HEK293 (cell line): Measurements from ENCODE around the gene AP1S1.

Source experiments
- BCL11A ChIP-seq: fragments of 450-650 bp; formaldehyde crosslinking; IDR thresholded peaks from 2 replicates; pipeline ENCODE4 v1.5.1; 2016; ENCODE audit warnings: low read depth, missing biosample characterization, missing genetic modification characterization
- HOXD13 ChIP-seq: sonication (generic); formaldehyde crosslinking; IDR thresholded peaks from 2 replicates; pipeline ENCODE4 v1.8.0; 2022; ENCODE audit warnings: missing genetic modification reagents, borderline replicate concordance
- IKZF3 ChIP-seq: fragments of 450-650 bp; IDR thresholded peaks from 2 replicates; pipeline ENCODE4 v1.5.0; 2018; ENCODE audit warnings: missing biosample characterization, mild to moderate bottlenecking, missing genetic modification characterization, moderate library complexity
- KLF7 ChIP-seq: fragments of 450-650 bp; formaldehyde crosslinking; IDR thresholded peaks from 2 replicates; pipeline ENCODE4 v1.5.1; 2016; ENCODE audit warnings: missing biosample characterization, missing genetic modification characterization, borderline replicate concordance
- PRDM6 ChIP-seq: fragments of 450-650 bp; formaldehyde crosslinking; IDR thresholded peaks from 2 replicates; pipeline ENCODE4 v1.5.1; 2017; ENCODE audit warnings: missing biosample characterization, missing genetic modification characterization
- RBAK ChIP-seq: fragments of 450-650 bp; formaldehyde crosslinking; IDR thresholded peaks from 2 replicates; pipeline ENCODE4 v1.5.1; 2016; ENCODE audit warnings: missing biosample characterization, missing genetic modification characterization
- REPIN1 ChIP-seq: fragments of 450-650 bp; formaldehyde crosslinking; IDR thresholded peaks from 2 replicates; pipeline ENCODE4 v1.5.1; 2017; ENCODE audit warnings: missing biosample characterization, missing genetic modification characterization, low read depth
- SP3 ChIP-seq: fragments of 450-650 bp; formaldehyde crosslinking; IDR thresholded peaks from 2 replicates; pipeline ENCODE4 v1.5.1; 2016; ENCODE audit warnings: missing biosample characterization, missing genetic modification characterization
- SP7 ChIP-seq: fragments of 450-650 bp; formaldehyde crosslinking; IDR thresholded peaks from 2 replicates; pipeline ENCODE4 v1.5.1; 2016; ENCODE audit warnings: missing biosample characterization, missing genetic modification characterization
- WT1 ChIP-seq: fragments of 450-650 bp; formaldehyde crosslinking; IDR thresholded peaks from 2 replicates; pipeline ENCODE4 v1.5.1; 2016; ENCODE audit warnings: missing biosample characterization, missing genetic modification characterization
- ZBTB20 ChIP-seq: fragments of 450-650 bp; formaldehyde crosslinking; IDR thresholded peaks from 2 replicates; pipeline ENCODE4 v1.5.1; 2016; ENCODE audit warnings: missing biosample characterization, missing genetic modification characterization
- ZEB2 ChIP-seq: fragments of 450-650 bp; formaldehyde crosslinking; IDR thresholded peaks from 2 replicates; pipeline ENCODE4 v1.5.1; 2016; ENCODE audit warnings: missing biosample characterization, missing genetic modification characterization
- ZIC2 ChIP-seq: fragments of 450-650 bp; formaldehyde crosslinking; IDR thresholded peaks from 2 replicates; pipeline ENCODE4 v1.5.1; 2016; ENCODE audit warnings: missing biosample characterization, missing genetic modification characterization
- ZNF140 ChIP-seq: fragments of 450-650 bp; formaldehyde crosslinking; IDR thresholded peaks from 2 replicates; pipeline ENCODE4 v1.5.1; 2016; ENCODE audit warnings: missing biosample characterization, missing genetic modification characterization
- ZNF157 ChIP-seq: fragments of 450-650 bp; formaldehyde crosslinking; IDR thresholded peaks from 2 replicates; pipeline ENCODE4 v1.5.1; 2016; ENCODE audit warnings: missing biosample characterization, missing genetic modification characterization
- ZNF24 ChIP-seq: fragments of 450-650 bp; formaldehyde crosslinking; IDR thresholded peaks from 2 replicates; pipeline ENCODE4 v1.5.1; 2016; ENCODE audit warnings: missing biosample characterization, missing genetic modification characterization
- ZNF266 ChIP-seq: fragments of 450-650 bp; formaldehyde crosslinking; IDR thresholded peaks from 2 replicates; pipeline ENCODE4 v1.5.1; 2016; ENCODE audit warnings: missing biosample characterization, missing genetic modification characterization, low read depth
- ZNF366 ChIP-seq: fragments of 450-650 bp; formaldehyde crosslinking; conservative IDR thresholded peaks from 2 replicates; pipeline ENCODE4 v1.5.1; 2016; ENCODE audit warnings: missing biosample characterization, missing genetic modification characterization
- ZNF513 ChIP-seq: fragments of 450-650 bp; IDR thresholded peaks from 2 replicates; pipeline ENCODE4 v1.5.1; 2018; ENCODE audit warnings: missing biosample characterization, missing genetic modification characterization
- ZNF548 ChIP-seq: fragments of 450-650 bp; formaldehyde crosslinking; IDR thresholded peaks from 2 replicates; pipeline ENCODE4 v1.5.1; 2016; ENCODE audit warnings: missing biosample characterization, missing genetic modification characterization
- ZNF549 ChIP-seq: fragments of 450-650 bp; IDR thresholded peaks from 2 replicates; pipeline ENCODE4 v1.5.1; 2018; ENCODE audit warnings: missing biosample characterization, missing genetic modification characterization, mild to moderate bottlenecking, inconsistent platforms, moderate library complexity
- ZNF555 ChIP-seq: fragments of 450-650 bp; formaldehyde crosslinking; conservative IDR thresholded peaks from 2 replicates; pipeline ENCODE4 v1.5.1; 2017; ENCODE audit warnings: missing biosample characterization, mild to moderate bottlenecking, missing genetic modification characterization, inconsistent platforms
- ZNF610 ChIP-seq: fragments of 450-650 bp; formaldehyde crosslinking; IDR thresholded peaks from 2 replicates; pipeline ENCODE4 v1.5.1; 2016; ENCODE audit warnings: missing biosample characterization, missing genetic modification characterization, borderline replicate concordance
- ZNF670 ChIP-seq: fragments of 450-650 bp; formaldehyde crosslinking; IDR thresholded peaks from 2 replicates; pipeline ENCODE4 v1.5.1; 2016; ENCODE audit warnings: missing biosample characterization, missing genetic modification characterization, low read depth
- ZNF677 ChIP-seq: fragments of 450-650 bp; IDR thresholded peaks from 2 replicates; pipeline ENCODE4 v1.5.0; 2018; ENCODE audit warnings: missing biosample characterization, mild to moderate bottlenecking, missing genetic modification characterization, moderate library complexity
- ZNF777 ChIP-seq: fragments of 450-650 bp; formaldehyde crosslinking; IDR thresholded peaks from 2 replicates; pipeline ENCODE4 v1.5.1; 2017; ENCODE audit warnings: missing biosample characterization, missing genetic modification characterization, borderline replicate concordance
- TF ChIP-seq, protein P1 (sequence below): fragments of 450-650 bp; formaldehyde crosslinking; IDR thresholded peaks from 2 replicates; pipeline ENCODE4 v1.5.1; 2016; ENCODE audit warnings: missing biosample characterization, missing genetic modification characterization
- TF ChIP-seq, protein P2 (sequence below): fragments of 450-650 bp; formaldehyde crosslinking; IDR thresholded peaks from 2 replicates; pipeline ENCODE4 v1.5.1; 2016; ENCODE audit warnings: missing biosample characterization, missing genetic modification characterization
- TF ChIP-seq, protein P3 (sequence below): fragments of 450-650 bp; formaldehyde crosslinking; IDR thresholded peaks from 2 replicates; pipeline ENCODE4 v1.5.1; 2016; ENCODE audit warnings: missing biosample characterization, missing genetic modification characterization

Gene AP1S1

GRCh38 chr7:101163279-101164070 lies 9.2 kb downstream of the AP1S1 start (continued):
- TF ChIP-seq RBAK: no peak
- TF ChIP-seq, protein P1, sequence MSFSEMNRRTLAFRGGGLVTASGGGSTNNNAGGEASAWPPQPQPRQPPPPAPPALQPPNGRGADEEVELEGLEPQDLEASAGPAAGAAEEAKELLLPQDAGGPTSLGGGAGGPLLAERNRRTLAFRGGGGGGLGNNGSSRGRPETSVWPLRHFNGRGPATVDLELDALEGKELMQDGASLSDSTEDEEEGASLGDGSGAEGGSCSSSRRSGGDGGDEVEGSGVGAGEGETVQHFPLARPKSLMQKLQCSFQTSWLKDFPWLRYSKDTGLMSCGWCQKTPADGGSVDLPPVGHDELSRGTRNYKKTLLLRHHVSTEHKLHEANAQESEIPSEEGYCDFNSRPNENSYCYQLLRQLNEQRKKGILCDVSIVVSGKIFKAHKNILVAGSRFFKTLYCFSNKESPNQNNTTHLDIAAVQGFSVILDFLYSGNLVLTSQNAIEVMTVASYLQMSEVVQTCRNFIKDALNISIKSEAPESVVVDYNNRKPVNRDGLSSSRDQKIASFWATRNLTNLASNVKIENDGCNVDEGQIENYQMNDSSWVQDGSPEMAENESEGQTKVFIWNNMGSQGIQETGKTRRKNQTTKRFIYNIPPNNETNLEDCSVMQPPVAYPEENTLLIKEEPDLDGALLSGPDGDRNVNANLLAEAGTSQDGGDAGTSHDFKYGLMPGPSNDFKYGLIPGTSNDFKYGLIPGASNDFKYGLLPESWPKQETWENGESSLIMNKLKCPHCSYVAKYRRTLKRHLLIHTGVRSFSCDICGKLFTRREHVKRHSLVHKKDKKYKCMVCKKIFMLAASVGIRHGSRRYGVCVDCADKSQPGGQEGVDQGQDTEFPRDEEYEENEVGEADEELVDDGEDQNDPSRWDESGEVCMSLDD (tag by site-specific recombination): 0 out of 2 replicates have a peak, but pooled peaks have one; percentile 23
- no peak for TF ChIP-seq HOXD13 (CRISPR knock-in tag)
- TF ChIP-seq ZNF366: peak; percentile 60
- peak; percentile 57; the same call in 1 of the 2 replicates for TF ChIP-seq ZBTB20 (tag by site-specific recombination)
- TF ChIP-seq ZNF549 (tag by site-specific recombination): no peak
- TF ChIP-seq ZNF555 (tag by site-specific recombination): no peak
- TF ChIP-seq REPIN1 (tag by site-specific recombination): no peak
- TF ChIP-seq ZNF610: no peak
- peak; percentile 26 for TF ChIP-seq ZNF24 (tag by site-specific recombination)
- no peak for TF ChIP-seq ZNF266 (tag by site-specific recombination)
- TF ChIP-seq, protein P2, sequence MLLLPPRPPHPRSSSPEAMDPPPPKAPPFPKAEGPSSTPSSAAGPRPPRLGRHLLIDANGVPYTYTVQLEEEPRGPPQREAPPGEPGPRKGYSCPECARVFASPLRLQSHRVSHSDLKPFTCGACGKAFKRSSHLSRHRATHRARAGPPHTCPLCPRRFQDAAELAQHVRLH: no peak
- TF ChIP-seq, protein P3, sequence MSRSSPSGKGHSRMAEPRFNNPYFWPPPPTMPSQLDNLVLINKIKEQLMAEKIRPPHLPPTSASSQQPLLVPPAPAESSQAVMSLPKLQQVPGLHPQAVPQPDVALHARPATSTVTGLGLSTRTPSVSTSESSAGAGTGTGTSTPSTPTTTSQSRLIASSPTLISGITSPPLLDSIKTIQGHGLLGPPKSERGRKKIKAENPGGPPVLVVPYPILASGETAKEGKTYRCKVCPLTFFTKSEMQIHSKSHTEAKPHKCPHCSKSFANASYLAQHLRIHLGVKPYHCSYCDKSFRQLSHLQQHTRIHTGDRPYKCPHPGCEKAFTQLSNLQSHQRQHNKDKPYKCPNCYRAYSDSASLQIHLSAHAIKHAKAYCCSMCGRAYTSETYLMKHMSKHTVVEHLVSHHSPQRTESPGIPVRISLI (tag by site-specific recombination): no peak
- no peak for TF ChIP-seq ZNF157 (tag by site-specific recombination)
- 0 out of 2 replicates have a peak, but pooled peaks have one; percentile 23 for TF ChIP-seq BCL11A (tag by site-specific recombination)
- 0 out of 2 replicates have a peak, but pooled peaks have one; percentile 13 for TF ChIP-seq IKZF3
- TF ChIP-seq SP7 (tag by site-specific recombination): peak; percentile 81
- TF ChIP-seq ZNF140 (tag by site-specific recombination): no peak
- peak; percentile 58; the same call in 1 of the 2 replicates for TF ChIP-seq WT1
- peak; percentile 75; the same call in 1 of the 2 replicates for TF ChIP-seq KLF7 (tag by site-specific recombination)
- peak; percentile 49; the same call in 1 of the 2 replicates for TF ChIP-seq ZIC2 (tag by site-specific recombination)
- TF ChIP-seq SP3 (tag by site-specific recombination): peak; percentile 97
- TF ChIP-seq ZNF513 (tag by site-specific recombination): peak; percentile 76
- no peak for TF ChIP-seq ZNF548 (tag by site-specific recombination)
- TF ChIP-seq ZEB2 (tag by site-specific recombination): peak; percentile 69
- no peak for TF ChIP-seq ZNF677 (tag by site-specific recombination)
- no peak for TF ChIP-seq ZNF670
- TF ChIP-seq PRDM6 (tag by site-specific recombination): no peak
- TF ChIP-seq ZNF777: no peak
